SU-DHL-6 (cell line): ENCODE data around the gene TIE1.

ENCODE experiments used
- EZH2phosphoT487 ChIP-seq: fragments of 200-600 bp; sonication (generic), shearing (Covaris generic); conservative IDR thresholded peaks from 2 replicates; pipeline ENCODE4 v1.6.1; 2018; ENCODE audit warnings: mild to moderate bottlenecking, antibody characterized with exemption, low read length, moderate library complexity, mixed read lengths
- TF ChIP-seq, protein P1 (sequence below): fragments of 200-600 bp; sonication (generic); IDR thresholded peaks from one replicate; pipeline ENCODE4 v1.5.1; 2017; ENCODE audit warnings: antibody characterized with exemption, mild to moderate bottlenecking, low read length, moderate library complexity; ENCODE audit not compliant: insufficient read depth, poor library complexity, severe bottlenecking

DNA sequence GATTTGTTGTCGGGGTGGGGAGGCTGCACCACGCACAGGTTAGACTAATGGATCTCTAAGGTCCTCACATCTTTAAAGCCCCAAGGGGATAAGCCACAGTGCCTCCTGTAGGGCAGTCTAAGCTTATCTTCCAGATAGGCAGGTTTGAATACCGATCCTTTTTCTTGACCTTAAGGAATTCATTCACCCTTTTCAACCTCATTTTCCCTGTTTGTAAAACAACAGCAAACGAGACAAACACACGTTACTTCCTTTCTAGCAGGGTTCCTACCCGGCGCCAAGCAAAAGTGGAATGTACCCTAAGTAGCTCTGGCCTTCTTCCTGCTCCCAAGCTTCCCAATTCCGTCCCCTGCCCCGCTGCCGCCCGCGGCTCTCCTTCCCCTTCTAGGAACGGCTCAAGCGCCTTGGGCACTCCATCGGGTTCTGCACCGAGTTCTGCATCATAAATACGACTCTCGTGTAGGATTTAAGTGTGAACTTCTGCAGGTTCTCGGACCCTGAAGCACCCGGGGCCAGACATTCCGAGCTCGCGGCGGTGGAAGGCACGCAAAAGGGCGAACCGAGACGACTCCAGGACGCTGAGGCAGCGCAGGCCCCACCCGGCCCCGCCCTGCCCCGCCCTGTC is 57.5 kb downstream of the TIE1 start:
- TF ChIP-seq, protein P1, sequence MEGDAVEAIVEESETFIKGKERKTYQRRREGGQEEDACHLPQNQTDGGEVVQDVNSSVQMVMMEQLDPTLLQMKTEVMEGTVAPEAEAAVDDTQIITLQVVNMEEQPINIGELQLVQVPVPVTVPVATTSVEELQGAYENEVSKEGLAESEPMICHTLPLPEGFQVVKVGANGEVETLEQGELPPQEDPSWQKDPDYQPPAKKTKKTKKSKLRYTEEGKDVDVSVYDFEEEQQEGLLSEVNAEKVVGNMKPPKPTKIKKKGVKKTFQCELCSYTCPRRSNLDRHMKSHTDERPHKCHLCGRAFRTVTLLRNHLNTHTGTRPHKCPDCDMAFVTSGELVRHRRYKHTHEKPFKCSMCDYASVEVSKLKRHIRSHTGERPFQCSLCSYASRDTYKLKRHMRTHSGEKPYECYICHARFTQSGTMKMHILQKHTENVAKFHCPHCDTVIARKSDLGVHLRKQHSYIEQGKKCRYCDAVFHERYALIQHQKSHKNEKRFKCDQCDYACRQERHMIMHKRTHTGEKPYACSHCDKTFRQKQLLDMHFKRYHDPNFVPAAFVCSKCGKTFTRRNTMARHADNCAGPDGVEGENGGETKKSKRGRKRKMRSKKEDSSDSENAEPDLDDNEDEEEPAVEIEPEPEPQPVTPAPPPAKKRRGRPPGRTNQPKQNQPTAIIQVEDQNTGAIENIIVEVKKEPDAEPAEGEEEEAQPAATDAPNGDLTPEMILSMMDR = no peak
- TF ChIP-seq EZH2phosphoT487 = no peak
